Measurements from ENCODE around the gene CROCC2.

Gene CROCC2

DNA sequence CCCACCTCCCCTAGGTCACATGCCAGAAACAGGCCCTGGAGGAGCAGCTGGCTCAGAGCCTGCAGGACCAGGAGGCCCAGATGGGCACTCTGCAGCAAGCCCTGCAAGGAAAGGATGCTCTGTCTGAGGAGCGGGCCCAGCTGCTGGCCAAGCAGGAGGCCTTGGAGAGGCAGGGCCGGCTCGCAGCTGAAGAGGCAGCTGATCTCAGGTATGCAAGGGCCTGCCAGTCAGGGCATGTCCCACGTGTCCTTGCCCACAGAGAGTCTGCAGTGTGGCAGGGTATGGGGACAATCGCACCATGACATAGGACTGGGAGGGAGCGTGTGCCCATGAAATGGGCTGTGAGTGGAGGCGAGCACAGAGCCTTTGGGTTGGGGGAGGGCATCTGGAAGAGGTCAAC lies 39.9 kb downstream of the CROCC2 start:
- DNase-seq: peak; percentile 75 to 91

- no peak for DNase-seq
Measured at GRCh38 chr2:240946654-240947053, 40.5 kb downstream of the CROCC2 start.

DNA sequence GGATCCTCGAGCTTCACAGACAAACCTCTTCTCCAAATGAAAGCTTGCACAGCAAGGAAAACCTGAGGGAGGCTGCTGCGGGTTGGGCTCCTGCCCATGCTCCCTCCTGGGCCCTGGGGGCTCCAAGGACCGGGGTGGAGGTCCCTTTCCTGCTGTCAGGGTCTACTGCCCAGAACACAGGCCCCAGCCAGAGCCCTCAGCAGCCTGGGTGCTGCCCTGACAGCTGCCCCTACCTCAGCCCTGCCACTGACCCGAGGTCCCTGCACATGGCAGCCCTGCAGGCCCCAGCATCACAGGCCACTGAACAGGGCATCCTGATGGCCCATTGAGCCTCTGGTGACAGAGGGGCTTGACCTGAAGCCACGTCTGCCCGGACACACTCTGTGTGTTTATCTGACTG lies 41.0 kb downstream of the CROCC2 start:
- no peak for DNase-seq

GRCh38 chr2:240947607-240948006 lies 41.5 kb downstream of the CROCC2 start:
- no peak for DNase-seq

DNA sequence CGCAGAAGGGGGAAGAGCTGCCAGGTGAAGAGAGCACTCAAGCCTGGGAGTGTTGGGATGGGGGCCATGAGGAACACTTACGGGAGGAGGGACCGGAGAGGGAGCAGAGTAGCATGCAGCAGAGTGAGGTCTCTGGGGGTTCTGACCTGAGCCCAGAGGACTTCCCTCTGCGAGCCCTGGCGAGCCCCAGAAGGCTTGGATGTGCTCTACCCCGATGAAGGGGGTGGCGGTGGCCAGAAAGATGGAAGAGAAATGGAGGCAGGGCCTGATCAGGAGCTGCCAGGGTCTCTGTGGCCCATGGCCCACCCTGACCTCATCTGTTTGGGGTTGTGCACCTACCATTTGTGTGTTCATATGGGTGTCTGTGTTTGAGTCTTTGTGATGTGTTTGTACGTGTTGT lies 42.0 kb downstream of the CROCC2 start:
- DNase-seq: no peak

- peak; percentile 20 to 57 for DNase-seq
Measured at GRCh38 chr2:240948905-240949790, 43.0 kb downstream of the CROCC2 start.

- no peak for DNase-seq
Measured at GRCh38 chr2:240949791-240950705, 43.9 kb downstream of the CROCC2 start.

- DNase-seq: no peak
Measured at GRCh38 chr2:240951045-240951594, 45.0 kb downstream of the CROCC2 start.

DNA sequence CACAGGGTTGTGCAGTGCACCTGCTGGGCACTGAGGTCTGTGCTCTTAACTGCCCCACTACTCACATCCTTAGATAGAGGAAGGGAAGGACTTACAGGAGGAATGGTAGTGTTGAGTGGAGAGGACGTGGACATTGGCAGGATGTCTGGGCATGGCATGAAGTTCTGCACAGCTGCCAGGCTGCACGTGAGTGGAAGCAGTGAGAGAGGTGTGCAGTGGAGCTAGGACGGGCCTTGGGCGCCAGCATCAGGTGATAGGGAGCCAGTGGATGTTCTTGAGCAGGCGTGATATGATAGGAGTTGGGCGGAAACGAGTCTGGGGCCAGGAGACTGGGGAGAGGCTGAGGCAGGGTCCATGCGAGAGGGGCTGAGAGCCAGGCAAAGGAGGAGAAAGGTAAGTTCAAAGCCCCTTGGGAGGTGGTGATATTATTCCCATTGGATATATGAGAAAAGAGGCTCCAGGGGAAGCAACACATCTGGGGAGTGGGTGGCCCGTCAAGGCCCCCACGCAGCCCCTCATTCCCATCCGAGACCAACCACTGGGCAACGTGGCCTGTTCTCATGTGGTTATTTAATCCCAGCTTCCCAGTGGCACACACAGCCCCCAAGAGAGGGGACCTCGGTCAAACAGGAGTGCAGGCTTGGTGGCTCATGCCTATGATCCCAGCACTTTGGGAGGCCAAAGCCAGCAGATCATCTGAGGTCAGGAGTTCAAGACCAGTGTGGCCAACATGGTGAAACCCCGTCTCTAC lies 46.5 kb downstream of the CROCC2 start:
- DNase-seq: no peak

DNA sequence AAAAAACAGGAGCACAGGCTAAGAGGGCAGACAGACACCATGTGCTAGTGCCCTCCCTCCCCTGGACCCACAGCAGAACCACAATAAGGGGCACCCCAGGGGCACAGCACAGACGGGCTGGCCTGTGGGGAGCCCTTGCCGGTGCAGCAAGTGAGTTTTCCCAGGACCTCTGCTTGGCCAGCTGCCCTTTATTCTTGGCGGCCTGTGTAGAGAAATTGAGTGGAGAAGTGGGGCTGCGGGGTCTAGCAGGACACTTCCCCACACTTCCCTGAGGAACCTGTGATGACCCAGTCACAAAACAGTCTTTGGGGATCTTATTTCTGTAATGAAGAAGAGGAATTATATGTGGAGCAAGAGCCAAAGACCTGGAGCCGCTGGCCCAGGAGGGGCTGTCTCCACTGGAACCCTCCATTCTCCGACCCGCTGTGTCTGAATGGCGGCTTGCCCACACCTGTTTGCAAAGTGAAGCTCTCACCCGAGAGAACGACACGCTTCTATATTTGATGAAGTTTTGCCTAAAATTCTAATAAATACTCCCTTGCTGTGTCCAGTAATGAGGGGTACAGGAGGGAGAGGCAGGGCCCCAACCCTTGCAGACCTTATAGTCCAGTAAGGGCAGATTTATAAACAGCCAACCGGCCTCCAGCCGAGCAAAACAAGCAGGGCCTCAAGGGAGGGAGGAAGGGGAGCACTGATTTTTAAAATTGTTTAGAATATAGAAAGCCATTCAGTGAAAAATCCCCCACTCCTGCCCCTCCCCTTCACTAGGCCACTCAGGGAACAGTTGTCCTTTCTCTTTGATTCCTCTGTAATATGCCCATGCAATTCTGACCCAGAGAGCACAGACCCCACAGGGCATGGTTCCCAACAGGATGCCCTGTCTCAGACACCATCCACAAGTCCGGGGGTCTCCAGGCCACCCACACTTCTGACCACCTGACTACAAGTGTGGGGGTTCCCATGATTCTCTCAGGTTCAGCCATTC lies 47.6 kb downstream of the CROCC2 start:
- DNase-seq: no peak

GRCh38 chr2:240954436-240955305 lies 48.5 kb downstream of the CROCC2 start:
- no peak for DNase-seq

GRCh38 chr2:240955306-240956170 lies 49.4 kb downstream of the CROCC2 start:
- DNase-seq: no peak

DNA sequence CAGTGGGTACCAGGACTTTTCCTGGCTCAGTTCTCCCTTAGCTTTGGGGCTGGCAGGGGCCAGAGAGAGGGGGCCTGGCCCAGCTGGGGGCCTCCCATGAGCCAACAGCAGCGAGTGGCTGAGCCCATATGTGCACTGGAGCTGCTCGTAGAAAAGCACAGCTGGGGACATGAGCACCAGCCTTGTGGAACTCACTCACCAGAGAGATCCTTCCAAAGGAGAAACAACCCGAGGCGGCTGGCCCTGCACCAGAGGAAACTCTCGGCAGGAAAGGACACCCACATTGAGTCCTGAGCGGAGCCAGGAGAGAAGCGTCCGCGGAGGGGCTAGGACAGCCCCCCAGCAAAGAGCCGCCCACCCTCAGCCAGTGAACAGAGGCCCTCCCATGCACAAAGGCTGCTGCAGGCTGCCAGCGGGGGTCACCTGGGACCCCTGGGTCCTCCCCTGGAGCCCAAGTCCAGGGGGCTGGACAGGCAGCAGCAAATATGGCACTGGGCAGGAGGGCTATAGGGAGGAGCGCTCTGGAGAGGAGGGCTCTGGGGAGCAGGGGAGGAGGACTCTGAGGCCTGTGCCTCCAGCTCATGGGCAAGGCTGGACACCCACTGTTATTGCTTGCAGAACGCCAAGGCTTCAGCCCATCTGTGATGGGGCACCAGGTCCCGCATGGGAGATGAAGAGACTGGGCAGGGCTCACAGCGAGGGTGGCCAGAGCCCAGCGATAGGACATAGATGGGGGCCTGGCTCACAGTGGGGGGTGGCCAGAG lies 50.2 kb downstream of the CROCC2 start:
- DNase-seq: peak in 1 of 2 experiments; percentile 29

- DNase-seq: no peak
Measured at GRCh38 chr2:240956935-240957655, 51.0 kb downstream of the CROCC2 start.

DNA sequence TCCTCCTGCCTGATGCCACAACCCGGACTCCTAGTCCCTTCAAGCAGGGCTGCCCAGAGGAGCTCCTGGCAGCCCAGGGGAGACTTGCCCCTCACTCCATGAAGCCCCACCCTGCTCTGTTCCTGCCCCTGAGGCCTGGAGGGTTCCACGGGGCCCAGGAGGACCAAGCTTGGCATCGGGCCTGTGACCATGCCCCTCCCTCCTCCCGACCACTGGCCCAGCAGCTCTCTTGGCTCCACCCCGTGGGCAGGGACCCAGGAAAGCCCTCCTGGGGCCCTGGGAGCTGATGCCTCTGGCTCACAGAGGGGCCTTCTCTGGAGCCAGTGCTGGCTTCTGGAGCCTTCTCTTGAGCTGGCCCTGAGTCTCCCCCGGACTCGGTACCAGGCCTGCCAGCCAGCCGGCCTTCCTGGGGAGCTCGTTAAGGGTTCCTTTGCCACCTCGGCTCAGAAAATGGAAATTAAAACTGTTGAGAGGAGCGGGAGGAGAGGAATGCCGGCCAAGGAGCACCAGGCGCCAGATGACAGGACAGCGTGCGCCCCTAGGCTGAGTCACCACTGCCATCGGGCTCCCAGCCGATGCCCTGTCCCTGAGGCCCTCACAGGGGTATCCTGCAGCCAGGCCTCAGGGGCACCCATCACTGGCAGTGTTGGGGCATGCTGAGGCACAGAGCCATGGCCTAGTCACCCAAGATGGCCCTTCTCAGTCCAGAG lies 51.7 kb downstream of the CROCC2 start:
- no peak for DNase-seq

GRCh38 chr2:240958366-240959213 lies 52.5 kb downstream of the CROCC2 start:
- DNase-seq: no peak
